ENCODE data around the gene SOX6. TPM values are rescaled to one million over a fixed set of nuclear protein-coding genes. Genes with fewer than 3 reads are reported as not detected.

Gene SOX6
- total RNA-seq, 1 donor from 2014 or later, result 16.9 TPM

- peak; percentile 32 for ATAC-seq
- DNase-seq, result no peak
- intact Hi-C loops (cut with micrococcal nuclease), result no loop called here
These were observed 29.6 kb downstream of the SOX6 start for GRCh38 chr11:16326679-16327297.

GRCh38 chr11:16322190-16322589 lies 34.2 kb downstream of the SOX6 start:
- ATAC-seq (no peak), DNase-seq (no peak)
- intact Hi-C loops (cut with micrococcal nuclease), result no loop called here

DNA sequence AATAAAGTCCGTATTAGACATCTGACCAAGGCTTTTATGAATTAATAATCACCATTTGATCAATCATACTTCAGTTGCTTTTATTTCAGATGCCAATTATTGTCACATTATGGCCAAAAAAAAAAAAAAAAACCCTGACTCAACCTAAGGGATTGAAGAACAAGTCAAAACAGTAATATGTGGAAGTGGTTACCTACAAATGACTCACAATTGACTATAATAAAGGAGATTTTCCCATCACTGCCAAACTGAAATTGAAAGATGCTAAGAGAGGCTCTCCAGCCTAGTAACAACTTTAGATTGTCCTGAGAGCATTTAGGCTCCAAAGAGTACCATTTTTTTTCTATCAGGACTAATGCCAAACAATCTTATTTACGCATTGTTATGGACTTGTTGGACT lies 35.2 kb downstream of the SOX6 start:
- ATAC-seq, result no peak
- DNase-seq, result no peak
- intact Hi-C loops (cut with micrococcal nuclease), result no loop called here

DNA sequence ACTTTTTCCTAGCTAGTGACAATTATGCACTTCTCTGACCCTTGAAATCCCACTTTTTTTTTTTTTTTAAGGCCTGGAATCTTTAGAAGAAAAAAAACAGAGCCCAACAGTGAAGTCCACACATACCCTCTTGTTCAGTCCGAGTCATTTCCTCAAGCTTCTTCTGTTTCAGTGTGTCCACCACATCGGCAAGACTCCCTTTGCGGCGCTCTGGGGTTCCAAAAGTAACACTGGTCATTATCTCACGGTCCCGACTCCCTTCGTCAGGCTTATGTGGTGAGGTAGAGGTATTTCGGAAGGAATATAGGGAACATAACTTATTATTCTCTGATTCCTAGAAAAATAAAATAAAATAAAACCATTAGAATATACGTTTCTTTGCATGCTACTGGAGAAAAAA lies 38.0 kb downstream of the SOX6 start:
- intact Hi-C loops (cut with micrococcal nuclease), result no loop called here
- no peak for ATAC-seq
- DNase-seq, result no peak

DNA sequence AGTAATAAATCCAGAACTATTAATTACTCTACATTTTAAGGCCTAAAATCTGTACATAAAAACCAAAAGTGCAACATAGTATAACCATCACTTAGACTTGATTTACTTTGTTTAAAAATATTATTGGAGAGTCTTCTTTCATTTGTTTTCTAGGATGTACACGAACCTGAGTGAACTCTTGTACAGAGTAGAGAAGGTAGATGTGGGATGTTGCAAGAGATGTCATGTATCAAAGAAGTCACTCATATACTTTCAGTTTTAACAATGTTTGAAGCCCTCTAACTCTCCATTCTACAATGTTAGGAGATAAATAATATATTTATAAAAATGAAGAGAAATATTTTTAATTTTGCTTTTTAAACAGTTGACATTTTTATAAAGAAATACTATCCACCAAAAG lies 38.6 kb downstream of the SOX6 start:
- no peak for ATAC-seq
- DNase-seq, result no peak
- intact Hi-C loops (cut with micrococcal nuclease), result no loop called here

GRCh38 chr11:16313846-16314245 lies 42.5 kb downstream of the SOX6 start:
- DNase-seq, result no peak
- intact Hi-C loops (cut with micrococcal nuclease), result no loop called here
- no peak for ATAC-seq

- intact Hi-C loops (cut with micrococcal nuclease), result no loop called here
- ATAC-seq (peak; percentile 29), DNase-seq (no peak)
These were observed 44.0 kb downstream of the SOX6 start for GRCh38 chr11:16312233-16312765.

GRCh38 chr11:16311831-16312230 lies 44.5 kb downstream of the SOX6 start:
- intact Hi-C loops (cut with micrococcal nuclease), result no loop called here
- no peak for DNase-seq
- no peak for ATAC-seq

- ATAC-seq, result no peak
These were observed 45.4 kb downstream of the SOX6 start for GRCh38 chr11:16310943-16311342.

GRCh38 chr11:16309226-16309625 lies 47.1 kb downstream of the SOX6 start:
- DNase-seq (no peak), ATAC-seq (no peak)
- intact Hi-C loops (cut with micrococcal nuclease), result no loop called here

More at GRCh38 chr11:16310943-16311342, 45.4 kb downstream of the SOX6 start:
- intact Hi-C loops (cut with micrococcal nuclease), result no loop called here
- no peak for DNase-seq

DNA sequence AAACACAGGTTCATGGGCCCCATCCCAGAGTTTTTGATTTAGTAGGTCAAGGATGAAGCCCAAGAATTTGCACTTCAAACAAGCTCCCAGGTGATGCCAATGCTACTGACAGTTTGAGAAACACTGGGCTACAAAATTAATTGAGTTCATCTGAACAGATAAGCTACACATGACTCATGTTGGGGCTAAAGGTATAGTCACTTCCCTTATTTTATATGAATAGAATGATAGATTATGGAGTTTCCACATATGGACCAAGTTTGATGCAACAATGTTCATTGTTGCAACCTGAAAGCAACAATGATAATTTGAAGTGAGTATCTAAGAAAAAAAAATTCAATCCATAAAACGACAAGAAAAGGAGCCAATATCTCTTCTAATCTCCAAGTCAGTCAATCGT lies 54.9 kb downstream of the SOX6 start:
- ATAC-seq, result no peak
- DNase-seq, result no peak
- intact Hi-C loops (cut with micrococcal nuclease), result no loop called here

GRCh38 chr11:16299884-16300782 lies 56.2 kb downstream of the SOX6 start:
- ATAC-seq (peak; percentile 51), DNase-seq (no peak)
- intact Hi-C loops (cut with micrococcal nuclease), result no loop called here

DNA sequence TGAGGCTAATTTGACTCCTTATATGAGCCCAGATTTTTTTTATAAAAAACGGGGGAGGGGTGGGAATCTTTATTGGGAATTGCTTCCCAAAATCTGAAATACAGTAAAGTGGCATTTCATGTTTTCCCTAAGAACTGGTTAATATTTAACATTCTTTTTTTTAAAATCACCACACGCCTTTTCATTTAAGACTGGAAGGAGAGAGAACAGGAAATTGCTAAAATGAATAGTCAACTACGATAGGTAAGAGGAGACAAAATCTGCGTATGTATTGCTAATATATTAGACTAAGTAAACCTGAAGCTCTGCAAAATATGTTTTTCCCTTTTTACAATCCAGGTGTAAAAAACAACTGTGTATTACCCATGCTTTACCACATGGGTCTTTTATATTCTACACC lies 57.0 kb downstream of the SOX6 start:
- DNase-seq, result no peak
- ATAC-seq, result no peak
- intact Hi-C loops (cut with micrococcal nuclease), result no loop called here

DNA sequence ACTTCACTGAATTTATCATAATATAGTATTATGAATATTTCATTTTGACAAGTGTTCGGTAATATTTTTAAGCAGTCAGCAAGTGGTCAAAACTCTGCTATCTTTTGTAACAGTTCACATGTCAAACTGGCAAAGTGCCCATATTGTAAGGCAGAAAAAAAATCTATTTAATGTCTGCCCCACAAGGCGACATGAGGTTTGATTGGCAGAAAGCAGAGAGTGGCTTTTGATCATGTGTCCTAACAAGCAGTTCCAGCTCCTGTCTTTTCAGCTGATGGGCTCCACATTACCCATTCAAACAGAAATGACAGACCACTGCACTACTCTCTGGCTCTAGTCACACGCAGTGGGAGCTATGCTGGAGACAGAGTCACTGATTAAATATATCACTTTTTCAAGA lies 59.0 kb downstream of the SOX6 start:
- intact Hi-C loops (cut with micrococcal nuclease), result no loop called here
- ATAC-seq, result peak; percentile 44
- DNase-seq, result no peak

DNA sequence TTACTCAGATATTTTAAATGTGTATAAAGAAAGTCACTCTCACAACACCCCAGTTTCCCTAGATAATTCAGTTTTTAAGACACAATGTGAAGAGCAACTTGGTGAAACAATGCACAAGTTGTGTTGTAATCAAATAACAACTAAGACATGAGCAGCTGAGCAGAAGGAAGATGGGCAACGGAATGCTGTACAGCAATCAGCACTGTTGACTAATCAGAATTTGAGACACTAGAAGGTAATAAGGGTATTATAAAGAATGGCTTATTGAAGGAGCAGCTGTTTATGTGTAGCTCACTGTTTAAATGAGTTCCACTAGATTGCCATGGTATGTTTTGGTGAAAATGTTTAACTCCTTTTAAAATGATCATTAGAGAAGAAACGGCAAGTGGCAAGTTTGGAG lies 60.1 kb downstream of the SOX6 start:
- ATAC-seq, result no peak
- DNase-seq, result no peak
- intact Hi-C loops (cut with micrococcal nuclease), result no loop called here

DNA sequence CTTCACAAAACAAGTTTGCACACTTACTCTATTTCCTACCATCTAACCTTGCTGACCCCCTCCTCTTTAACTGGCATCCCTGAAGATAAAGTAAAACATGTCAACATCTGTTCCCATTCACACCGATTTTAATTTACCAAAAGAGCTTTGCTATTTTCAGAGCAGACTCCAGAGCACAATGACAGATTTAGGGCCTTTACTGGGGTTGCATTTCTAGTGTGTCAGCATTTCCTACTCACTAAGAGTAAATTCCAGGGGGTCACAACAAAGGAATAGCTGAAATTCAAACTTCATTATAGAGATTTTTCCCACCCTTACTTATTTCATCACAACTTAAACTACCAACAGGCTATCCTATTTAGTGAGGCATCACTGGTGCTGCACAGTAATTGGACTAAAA lies 60.8 kb downstream of the SOX6 start:
- ATAC-seq (no peak), DNase-seq (no peak)
- intact Hi-C loops (cut with micrococcal nuclease), result no loop called here

DNA sequence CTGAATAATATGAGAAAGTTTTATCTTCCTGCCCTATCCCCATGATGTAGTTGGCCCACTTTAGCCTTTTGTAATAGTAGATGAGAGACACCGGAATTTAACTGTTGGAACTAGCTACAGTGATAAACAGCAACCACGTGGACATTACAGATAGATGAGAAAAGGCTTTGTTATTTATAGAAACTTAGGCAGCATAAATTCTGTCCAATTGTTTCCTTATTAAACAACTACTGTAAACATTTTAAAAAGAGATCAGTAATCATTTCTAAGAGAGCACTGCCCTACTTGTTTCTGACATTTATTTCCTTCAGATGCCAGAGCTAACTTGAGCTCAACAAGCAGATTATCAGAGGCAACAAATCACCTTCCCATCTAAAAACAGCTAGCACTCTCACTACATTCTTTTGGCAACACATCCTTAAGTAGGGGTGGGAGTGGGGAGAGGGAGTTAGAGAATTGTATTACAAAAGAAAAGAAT lies 63.1 kb downstream of the SOX6 start:
- ATAC-seq, result peak; percentile 90
- intact Hi-C loops (cut with micrococcal nuclease), result no loop called here
- no peak for DNase-seq

GRCh38 chr11:16292167-16292859 lies 64.0 kb downstream of the SOX6 start:
- ATAC-seq (peak; percentile 67), DNase-seq (peak; percentile 18)
- intact Hi-C loops (cut with micrococcal nuclease), result no loop called here

DNA sequence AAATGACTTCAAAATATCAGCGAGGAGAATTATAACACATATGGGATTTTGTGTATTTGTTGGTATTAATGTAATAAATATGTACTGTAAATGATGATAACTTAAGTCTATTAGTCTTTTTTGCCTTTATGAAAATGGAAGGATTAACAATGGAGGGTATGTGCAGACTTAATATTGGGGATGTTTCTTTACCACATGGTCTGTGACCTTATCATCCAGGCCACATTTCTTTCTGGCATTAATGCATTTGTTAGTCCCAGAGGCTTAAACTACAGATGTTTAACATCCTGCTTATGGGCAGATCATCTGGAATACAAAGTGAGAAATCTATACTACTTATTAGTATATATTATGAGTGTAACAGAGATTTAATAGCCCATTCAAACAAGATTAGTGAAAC lies 64.6 kb downstream of the SOX6 start:
- intact Hi-C loops (cut with micrococcal nuclease), result no loop called here
- ATAC-seq, result no peak
- DNase-seq, result no peak

GRCh38 chr11:16289541-16289940 lies 66.8 kb downstream of the SOX6 start:
- intact Hi-C loops (cut with micrococcal nuclease), result no loop called here
- no peak for ATAC-seq
- no peak for DNase-seq
